NT2/D1 (cell line): ENCODE data around the gene STN1.

Experiments
- DNase-seq: peaks from one replicate; pipeline ENCODE4 v3.0.0-alpha.2; 2011; ENCODE audit warnings: low read depth, low spot score
- H3K27me3 ChIP-seq: 2 replicates; pipeline ENCODE4 v1.6.0; 2011; ENCODE audit warnings: mild to moderate bottlenecking; ENCODE audit not compliant: insufficient read length, insufficient read depth
- H3K36me3 ChIP-seq: 2 replicates; pipeline ENCODE4 v1.6.1; 2011; ENCODE audit warnings: mild to moderate bottlenecking, low read length, mixed read lengths; ENCODE audit not compliant: insufficient read depth, insufficient read length
- H3K4me1 ChIP-seq: 2 replicates; pipeline ENCODE4 v1.5.1; 2011; ENCODE audit not compliant: insufficient read depth, insufficient read length
- H3K4me3 ChIP-seq: 2 replicates; pipeline ENCODE4 v1.5.1; 2011; ENCODE audit warnings: low read depth; ENCODE audit not compliant: insufficient read length
- H3K9ac ChIP-seq: 2 replicates; pipeline ENCODE4 v1.6.0; 2011; ENCODE audit warnings: low read depth; ENCODE audit not compliant: insufficient read length
- H3K9me3 ChIP-seq: 2 replicates; pipeline ENCODE4 v1.5.1; 2011; ENCODE audit warnings: mild to moderate bottlenecking, low read length; ENCODE audit not compliant: insufficient read depth
- SUZ12 ChIP-seq: IDR thresholded peaks from 2 replicates; pipeline ENCODE4 v1.6.1; 2011; ENCODE audit not compliant: insufficient read length, insufficient read depth; ENCODE audit errors: extremely low read depth
- YY1 ChIP-seq: IDR thresholded peaks from 2 replicates; pipeline ENCODE4 v1.6.1; 2011; ENCODE audit not compliant: insufficient read length, insufficient read depth
- ZNF274 ChIP-seq: IDR thresholded peaks from 2 replicates; pipeline ENCODE4 v1.6.1; 2011; ENCODE audit warnings: mild to moderate bottlenecking, low read depth, low read length

The STN1 gene, protein sequence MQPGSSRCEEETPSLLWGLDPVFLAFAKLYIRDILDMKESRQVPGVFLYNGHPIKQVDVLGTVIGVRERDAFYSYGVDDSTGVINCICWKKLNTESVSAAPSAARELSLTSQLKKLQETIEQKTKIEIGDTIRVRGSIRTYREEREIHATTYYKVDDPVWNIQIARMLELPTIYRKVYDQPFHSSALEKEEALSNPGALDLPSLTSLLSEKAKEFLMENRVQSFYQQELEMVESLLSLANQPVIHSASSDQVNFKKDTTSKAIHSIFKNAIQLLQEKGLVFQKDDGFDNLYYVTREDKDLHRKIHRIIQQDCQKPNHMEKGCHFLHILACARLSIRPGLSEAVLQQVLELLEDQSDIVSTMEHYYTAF

DNA sequence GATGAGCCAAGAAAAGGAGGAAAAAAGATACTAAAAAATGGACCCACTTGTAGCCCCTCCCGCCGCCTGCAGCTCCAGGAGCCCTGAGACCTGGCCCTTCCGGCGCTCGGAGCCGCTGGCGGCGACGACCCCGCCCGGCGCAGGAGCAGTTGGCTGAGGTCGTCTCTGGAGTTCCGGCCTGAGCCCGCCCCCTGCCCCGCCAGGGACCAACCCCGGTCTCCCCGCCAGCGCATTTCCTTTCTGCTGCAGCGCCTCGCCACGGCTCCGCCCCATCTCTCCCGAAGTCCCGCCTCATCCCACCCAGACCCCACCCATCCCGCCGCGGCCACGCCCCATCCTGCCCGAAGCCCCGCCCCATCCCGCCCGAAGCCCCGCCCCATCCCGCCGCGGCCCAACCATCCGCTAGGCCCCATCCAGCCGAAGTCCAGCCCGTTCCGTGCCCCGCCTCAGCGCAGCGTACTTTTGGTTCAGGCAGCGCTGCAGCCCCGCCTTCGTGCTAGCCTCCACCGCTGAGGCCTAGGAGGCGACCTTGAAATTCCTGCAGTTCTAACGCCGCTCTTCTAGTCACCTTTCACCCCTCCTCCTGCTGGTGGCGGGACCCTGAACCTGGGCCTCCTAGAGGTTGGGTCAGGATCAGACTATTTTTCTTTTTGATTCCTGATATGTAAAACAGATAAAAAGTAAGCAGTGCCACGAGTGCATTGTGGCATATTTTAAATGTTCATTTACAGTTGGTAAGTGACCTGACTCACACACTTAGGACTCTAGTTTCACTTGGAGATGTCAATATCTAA, at the start of gene STN1:
STN1 (minus strand) TSS at position 132 of the 794 bp plus-strand sequence. CDS start 590 bp downstream, outside the sequence.
- Histone ChIP-seq H3K9ac (peak within 1 kb of the TSS; percentile 96), H3K4me1 (peaks cover 6% of the 10 kb centered on the region), H3K36me3 (peaks cover 9% of the 10 kb centered on the region), H3K9me3 (peaks cover 18% of the 10 kb centered on the region), H3K27me3 (no peaks in the 10 kb centered on the region), H3K4me3 (peak within 1 kb of the TSS; percentile 77)
- peak; percentile 93 for DNase-seq
- no peak for TF ChIP-seq SUZ12
- TF ChIP-seq ZNF274, result no peak
- TF ChIP-seq YY1, result no peak

DNA sequence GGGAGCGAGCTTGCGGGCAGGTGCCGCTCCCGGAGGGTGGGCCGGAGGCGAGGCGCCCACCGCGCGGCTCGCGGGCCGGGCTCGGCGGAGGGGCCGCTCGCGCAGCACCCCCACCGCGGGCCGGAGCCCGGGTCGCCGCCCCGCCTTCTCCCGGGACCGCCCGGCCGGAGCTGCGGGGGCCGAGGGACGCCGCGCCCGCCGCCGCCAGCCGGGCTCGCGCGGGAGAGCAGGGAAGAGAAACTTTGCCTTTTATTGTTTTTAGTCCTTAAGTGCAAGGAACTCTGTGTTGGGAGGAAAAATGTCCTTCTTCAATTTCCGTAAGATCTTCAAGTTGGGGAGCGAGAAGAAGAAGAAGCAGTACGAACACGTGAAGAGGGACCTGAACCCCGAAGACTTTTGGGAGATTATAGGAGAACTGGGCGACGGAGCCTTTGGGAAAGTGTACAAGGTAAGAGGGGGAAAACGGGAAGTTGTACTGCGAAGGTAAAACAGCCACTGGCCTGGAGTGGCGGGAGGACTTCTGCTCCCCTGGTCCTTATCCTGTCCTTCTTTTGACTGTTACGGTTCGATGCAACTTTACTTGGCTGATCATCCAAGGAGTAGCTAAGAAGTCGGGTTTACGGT, 49.6 kb upstream of the STN1 start:
- no peaks in the 10 kb centered on the region for H3K9me3 ChIP-seq
- no peaks in the 10 kb centered on the region for H3K27me3 ChIP-seq
- peaks cover 3% of the 10 kb centered on the region for H3K4me1 ChIP-seq
- peak overlapping the region; percentile 71 for H3K4me3 ChIP-seq
- no peak for TF ChIP-seq SUZ12
- peak overlapping the region; percentile 79 for H3K9ac ChIP-seq
- no peak for DNase-seq
- no peaks in the 10 kb centered on the region for H3K36me3 ChIP-seq

- no peak for DNase-seq
These were observed 48.9 kb upstream of the STN1 start, which contains the start of gene SLK for GRCh38 chr10:103966671-103967447. Gene SLK (plus strand): TSS chr10:103967140. CDS start chr10:103967746, 606 bp downstream.

DNA sequence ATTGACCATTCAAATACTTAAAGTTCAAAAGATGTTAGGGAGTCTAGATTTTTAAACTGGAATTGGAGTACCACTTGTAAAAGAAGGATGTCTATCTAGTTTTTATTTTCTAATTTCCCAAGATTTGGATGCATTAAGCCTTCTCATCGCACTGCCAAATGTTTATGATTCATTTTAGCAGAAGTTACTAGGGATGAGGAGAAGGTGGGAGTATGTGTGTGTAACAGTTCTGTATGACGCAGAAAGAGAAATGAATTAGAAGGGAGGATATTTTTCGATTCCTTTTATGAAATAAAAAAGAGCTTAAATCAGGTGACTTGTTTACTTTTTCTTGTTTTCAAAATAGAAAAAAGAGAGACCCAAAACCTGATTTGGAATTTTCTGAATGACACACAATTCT, 42.1 kb upstream of the STN1 start:
- Histone ChIP-seq H3K27me3 (no peaks in the 10 kb centered on the region), H3K4me1 (no peaks in the 10 kb centered on the region), H3K9me3 (0 out of 2 replicates have a peak, but pooled peaks cover 1% of the 10 kb centered on the region), H3K4me3 (no peak overlapping the region), H3K36me3 (no peaks in the 10 kb centered on the region), H3K9ac (no peak overlapping the region)
- TF ChIP-seq YY1 (no peak), ZNF274 (no peak), SUZ12 (no peak)
- DNase-seq, result no peak

More at GRCh38 chr10:103966671-103967447, 48.9 kb upstream of the STN1 start, which contains the start of gene SLK:
- Histone ChIP-seq H3K36me3 (no peaks in the 10 kb centered on the region), H3K27me3 (no peaks in the 10 kb centered on the region), H3K9ac (peak within 1 kb of the TSS; percentile 82), H3K4me3 (peak within 1 kb of the TSS; percentile 71), H3K9me3 (no peaks in the 10 kb centered on the region), H3K4me1 (peaks cover 3% of the 10 kb centered on the region)
- no peak for TF ChIP-seq SUZ12
- TF ChIP-seq ZNF274, result no peak
- no peak for TF ChIP-seq YY1

DNA sequence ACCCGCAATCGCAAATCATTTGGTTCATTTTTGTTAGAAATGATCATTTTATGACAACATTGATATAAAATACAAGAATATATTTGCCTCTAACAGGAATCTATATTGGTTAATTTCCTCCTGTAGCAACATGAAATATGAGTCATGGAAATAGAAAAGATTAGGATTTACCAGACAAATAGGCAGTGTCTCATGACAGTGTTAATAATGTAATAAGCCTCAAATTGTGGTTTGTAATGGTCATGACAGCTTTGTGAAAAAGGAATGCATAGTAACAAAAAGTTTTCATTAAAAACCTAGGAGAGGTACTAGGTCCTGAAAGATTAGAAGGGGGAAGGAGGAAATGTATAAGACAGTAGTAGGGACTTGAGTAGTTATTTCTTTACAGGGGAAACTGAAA, 41.0 kb upstream of the STN1 start:
- H3K4me1 ChIP-seq, result no peaks in the 10 kb centered on the region
- TF ChIP-seq YY1 (no peak), SUZ12 (no peak), ZNF274 (no peak)
- H3K9ac ChIP-seq, result no peak overlapping the region
- H3K9me3 ChIP-seq, result peaks cover 12% of the 10 kb centered on the region; the same call in 1 of the 2 replicates
- H3K36me3 ChIP-seq, result no peaks in the 10 kb centered on the region
- H3K4me3 ChIP-seq, result no peak overlapping the region
- no peaks in the 10 kb centered on the region for H3K27me3 ChIP-seq
- no peak for DNase-seq

DNA sequence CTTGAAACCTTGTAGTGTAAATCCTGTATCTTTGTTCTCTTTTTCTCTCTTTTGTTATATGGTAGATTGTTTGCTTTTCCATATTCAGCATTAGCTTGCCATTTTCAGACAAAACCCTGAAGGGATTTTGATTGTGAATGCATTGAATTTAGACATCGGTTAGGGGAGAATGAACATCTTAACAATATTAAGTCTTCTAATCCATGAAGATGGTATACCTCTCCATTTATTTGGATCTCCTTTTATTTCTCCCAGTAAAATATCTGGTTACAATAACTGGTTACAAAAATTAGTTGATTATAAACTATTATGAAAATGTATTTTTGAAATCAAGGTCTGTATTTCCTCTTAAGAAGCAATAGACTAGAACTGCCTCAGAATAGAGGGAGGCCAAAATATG, 36.6 kb upstream of the STN1 start:
- no peak for DNase-seq
- no peaks in the 10 kb centered on the region for H3K27me3 ChIP-seq

More for the DNA sequence above, 36.6 kb upstream of the STN1 start:
- Histone ChIP-seq H3K9ac (no peak overlapping the region), H3K36me3 (no peaks in the 10 kb centered on the region), H3K4me3 (no peak overlapping the region), H3K4me1 (no peaks in the 10 kb centered on the region), H3K9me3 (peaks cover 12% of the 10 kb centered on the region; the same call in 1 of the 2 replicates)
- no peak for TF ChIP-seq YY1
